IPS-15b (cell line): ENCODE measurements around the gene DUSP23.

Source experiments
- H3K27me3 ChIP-seq: one replicate; pipeline ENCODE4 v1.6.1; 2013; ENCODE audit warnings: low read length; ENCODE audit not compliant: control insufficient read depth, insufficient read depth
- H3K36me3 ChIP-seq: one replicate; pipeline ENCODE4 v1.6.1; 2013; ENCODE audit warnings: low read length; ENCODE audit not compliant: control insufficient read depth, insufficient read depth
- H3K4me1 ChIP-seq: one replicate; pipeline ENCODE4 v1.6.1; 2013; ENCODE audit warnings: mild to moderate bottlenecking, low read length; ENCODE audit not compliant: control insufficient read depth, insufficient read depth
- H3K4me3 ChIP-seq: one replicate; pipeline ENCODE4 v1.5.1; 2013; ENCODE audit warnings: low read depth, low read length
- H3K9ac ChIP-seq: one replicate; pipeline ENCODE4 v1.6.1; 2013; ENCODE audit warnings: low read depth, mild to moderate bottlenecking, low read length
- H3K9me3 ChIP-seq: one replicate; pipeline ENCODE4 v1.6.1; 2013; ENCODE audit warnings: mild to moderate bottlenecking, low read length; ENCODE audit not compliant: control insufficient read depth, insufficient read depth

DUSP23 gene

DNA sequence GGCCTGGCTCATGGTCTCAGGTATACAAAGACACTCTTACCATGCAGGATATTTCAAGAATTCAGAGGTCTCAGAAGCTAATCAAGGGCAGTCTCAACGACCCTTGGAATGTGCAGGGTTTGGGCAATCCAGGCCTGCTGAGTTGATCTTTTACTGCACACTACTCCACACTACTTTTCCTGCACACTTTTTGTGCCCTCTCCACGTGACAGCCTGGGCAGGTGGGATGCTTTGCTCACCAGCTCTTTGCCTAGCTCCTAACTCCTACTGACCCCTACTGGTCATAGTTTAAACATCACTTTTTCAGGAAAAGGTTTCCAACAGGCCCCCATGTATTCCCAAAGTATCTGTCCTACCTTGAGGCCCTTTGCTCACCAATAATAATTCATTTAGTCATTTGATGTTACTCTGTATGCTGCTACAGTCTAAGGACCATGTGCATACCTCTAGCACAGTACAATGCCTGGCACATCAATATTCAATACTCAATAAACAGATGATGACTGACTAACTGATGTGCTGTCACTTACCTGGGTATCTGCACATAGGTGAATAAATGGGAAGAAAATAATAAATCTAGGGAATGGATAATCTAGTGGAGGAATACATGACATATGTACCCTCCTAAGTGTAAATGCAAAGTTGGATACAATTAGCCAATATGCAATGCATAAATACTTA lies 9.6 kb downstream of the DUSP23 start:
- peaks cover 2% of the 10 kb centered on the region for H3K27me3 ChIP-seq
- H3K4me3 ChIP-seq: no peak overlapping the region
- H3K4me1 ChIP-seq: no peaks in the 10 kb centered on the region
- no peaks in the 10 kb centered on the region for H3K36me3 ChIP-seq
- H3K9ac ChIP-seq: no peak overlapping the region
- no peaks in the 10 kb centered on the region for H3K9me3 ChIP-seq

DNA sequence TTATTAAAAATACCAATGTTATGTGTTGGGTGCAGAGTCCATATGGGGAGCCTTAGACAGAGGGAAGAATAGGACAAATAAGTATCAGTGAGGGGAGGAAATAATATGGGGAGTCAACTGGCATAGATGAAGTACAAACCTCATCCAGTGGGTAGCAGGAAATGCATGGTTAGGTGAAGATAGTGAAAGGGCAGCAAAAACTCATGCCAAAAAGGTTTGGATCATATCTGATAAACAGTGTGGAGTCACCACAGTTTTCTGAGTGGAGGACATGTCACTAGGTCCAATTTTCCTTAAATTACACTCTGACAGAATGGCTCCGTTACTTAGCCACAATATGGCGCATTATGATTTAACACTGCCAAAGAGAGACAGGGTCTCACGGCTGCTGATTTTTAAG lies 10.3 kb downstream of the DUSP23 start:
- no peak overlapping the region for H3K4me3 ChIP-seq
- no peaks in the 10 kb centered on the region for H3K4me1 ChIP-seq
- peaks cover 6% of the 10 kb centered on the region for H3K27me3 ChIP-seq
- H3K9me3 ChIP-seq: no peaks in the 10 kb centered on the region
- H3K9ac ChIP-seq: no peak overlapping the region
- H3K36me3 ChIP-seq: no peaks in the 10 kb centered on the region

DNA sequence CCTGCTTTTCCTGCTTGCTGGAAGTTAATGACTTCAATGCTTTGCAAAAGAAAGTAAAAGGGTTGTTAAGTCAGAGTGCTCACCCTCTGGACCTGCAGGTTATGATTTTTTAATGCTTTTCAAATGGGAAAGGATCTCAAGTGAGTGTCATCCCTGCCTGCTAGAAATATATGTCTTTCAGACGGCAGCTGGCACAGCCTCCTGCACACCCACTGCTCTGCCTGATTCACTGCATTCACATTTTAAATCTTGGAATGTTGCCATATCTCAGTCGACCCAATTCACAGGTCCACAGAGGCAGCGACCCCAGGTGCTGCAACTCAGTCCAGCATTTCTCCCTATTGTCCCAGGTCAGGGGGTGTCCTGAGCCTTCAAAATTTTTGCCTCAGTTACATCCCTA lies 10.7 kb downstream of the DUSP23 start:
- Histone ChIP-seq H3K36me3 (no peaks in the 10 kb centered on the region), H3K9me3 (no peaks in the 10 kb centered on the region), H3K27me3 (peaks cover 6% of the 10 kb centered on the region), H3K4me1 (no peaks in the 10 kb centered on the region), H3K4me3 (no peak overlapping the region), H3K9ac (no peak overlapping the region)

DNA sequence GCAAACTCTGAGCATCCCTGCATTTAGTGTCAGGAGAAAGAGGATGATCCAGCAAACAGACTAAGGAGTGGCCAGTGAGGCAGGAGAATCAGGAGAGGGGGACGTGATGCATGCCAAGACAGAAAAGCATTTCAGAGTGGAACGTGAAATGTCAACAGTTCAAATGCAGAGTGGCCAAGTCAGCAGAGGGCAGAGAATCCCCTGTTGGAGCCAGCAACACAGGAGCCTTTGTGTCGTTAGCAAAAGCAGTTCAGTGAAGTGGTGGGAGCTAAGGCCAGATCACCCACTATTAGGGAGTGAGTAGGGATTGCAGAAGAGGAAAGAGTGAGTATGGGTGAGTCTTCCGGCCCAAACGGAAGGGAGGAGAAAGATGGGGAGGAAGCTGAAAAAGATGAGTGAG lies 14.8 kb downstream of the DUSP23 start:
- no peaks in the 10 kb centered on the region for H3K4me1 ChIP-seq
- H3K9ac ChIP-seq: no peak overlapping the region
- no peak overlapping the region for H3K4me3 ChIP-seq
- no peaks in the 10 kb centered on the region for H3K9me3 ChIP-seq
- no peaks in the 10 kb centered on the region for H3K36me3 ChIP-seq
- peaks cover 7% of the 10 kb centered on the region for H3K27me3 ChIP-seq

DNA sequence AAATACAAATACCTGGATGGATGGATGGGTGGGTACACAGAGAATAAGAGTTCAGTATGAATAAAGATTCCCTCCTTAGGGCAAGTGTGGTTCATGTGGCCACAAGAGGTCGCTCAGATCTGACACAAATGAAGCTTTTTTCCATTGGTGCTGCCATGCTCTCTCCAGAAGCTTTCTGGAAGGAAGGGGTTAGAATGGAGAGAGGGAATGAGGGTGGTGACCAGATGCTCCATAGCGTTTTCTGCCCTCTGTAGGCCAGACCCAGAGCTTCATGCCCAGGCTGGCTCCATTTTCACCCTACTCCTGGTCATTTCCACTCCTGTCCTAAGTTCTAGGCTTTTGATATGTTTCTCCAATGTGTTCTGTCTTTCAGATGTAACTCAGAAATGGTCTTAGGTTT lies 18.1 kb downstream of the DUSP23 start:
- Histone ChIP-seq H3K9ac (no peak overlapping the region), H3K27me3 (peaks cover 7% of the 10 kb centered on the region), H3K4me3 (no peak overlapping the region), H3K36me3 (no peaks in the 10 kb centered on the region), H3K4me1 (no peaks in the 10 kb centered on the region), H3K9me3 (no peaks in the 10 kb centered on the region)

DNA sequence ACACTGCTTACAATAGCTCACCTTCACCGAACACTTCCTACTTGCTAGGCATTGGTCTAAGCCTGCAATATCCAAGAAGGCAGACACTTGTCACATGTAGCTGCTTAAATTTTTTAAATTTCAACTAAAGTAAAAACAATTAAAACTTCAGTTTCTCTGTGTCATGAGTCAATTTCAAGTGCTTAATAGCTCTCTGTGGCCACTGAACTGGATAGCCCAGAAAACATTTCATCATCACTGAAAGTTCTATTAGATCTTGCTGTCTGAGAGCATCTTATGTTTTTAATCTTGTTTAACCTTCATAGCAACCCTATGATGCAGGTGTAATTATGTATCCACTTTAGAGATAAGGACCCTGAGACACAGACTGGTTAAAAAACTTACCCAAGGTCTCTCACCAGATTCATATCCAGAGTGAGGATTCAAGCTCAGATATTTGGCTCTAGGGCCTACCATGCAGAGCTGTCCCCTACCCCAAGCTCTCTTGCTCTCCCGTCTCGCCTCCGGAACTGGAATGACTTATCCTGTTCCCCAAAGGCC lies 18.8 kb downstream of the DUSP23 start:
- no peaks in the 10 kb centered on the region for H3K36me3 ChIP-seq
- no peaks in the 10 kb centered on the region for H3K4me1 ChIP-seq
- no peak overlapping the region for H3K9ac ChIP-seq
- H3K9me3 ChIP-seq: no peaks in the 10 kb centered on the region
- peaks cover 7% of the 10 kb centered on the region for H3K27me3 ChIP-seq
- no peak overlapping the region for H3K4me3 ChIP-seq

DNA sequence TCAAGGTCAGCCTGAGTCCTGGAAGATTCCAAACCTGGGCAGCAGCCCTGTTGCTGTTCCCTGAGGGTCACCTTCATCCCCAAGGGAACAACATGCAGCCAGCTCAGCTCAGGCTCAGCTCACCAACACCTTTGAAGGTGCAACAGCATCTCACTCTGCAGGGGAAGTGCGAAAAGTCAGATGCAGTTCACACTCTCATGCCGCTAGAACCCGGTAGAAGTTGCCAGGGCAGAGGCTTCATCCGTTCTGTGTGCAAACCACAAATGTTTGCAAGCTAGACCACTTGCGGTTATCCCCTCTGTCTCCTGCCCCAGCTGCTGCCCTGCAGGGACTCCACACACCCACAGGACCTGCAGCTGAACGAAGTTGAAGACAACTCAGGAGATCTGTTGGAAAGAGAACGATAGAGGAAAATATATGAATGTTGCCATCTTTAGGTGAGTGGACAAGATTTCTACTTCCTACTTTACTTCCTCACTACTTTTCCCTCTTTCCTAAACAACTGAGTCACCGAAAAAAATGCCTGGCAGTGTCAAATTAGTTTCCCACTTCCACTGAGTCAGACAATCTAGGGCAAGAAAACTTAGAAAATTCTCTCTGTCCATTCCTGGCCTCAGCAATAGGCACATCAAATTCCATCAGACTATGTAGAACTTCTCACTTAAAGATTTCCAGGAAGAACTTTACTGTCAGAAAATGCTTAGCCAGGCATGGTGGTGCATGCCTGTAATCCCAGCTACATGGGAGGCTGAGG lies 19.6 kb downstream of the DUSP23 start:
- Histone ChIP-seq H3K9me3 (no peaks in the 10 kb centered on the region), H3K36me3 (no peaks in the 10 kb centered on the region), H3K9ac (no peak overlapping the region), H3K4me1 (no peaks in the 10 kb centered on the region), H3K4me3 (no peak overlapping the region), H3K27me3 (peaks cover 7% of the 10 kb centered on the region)

DNA sequence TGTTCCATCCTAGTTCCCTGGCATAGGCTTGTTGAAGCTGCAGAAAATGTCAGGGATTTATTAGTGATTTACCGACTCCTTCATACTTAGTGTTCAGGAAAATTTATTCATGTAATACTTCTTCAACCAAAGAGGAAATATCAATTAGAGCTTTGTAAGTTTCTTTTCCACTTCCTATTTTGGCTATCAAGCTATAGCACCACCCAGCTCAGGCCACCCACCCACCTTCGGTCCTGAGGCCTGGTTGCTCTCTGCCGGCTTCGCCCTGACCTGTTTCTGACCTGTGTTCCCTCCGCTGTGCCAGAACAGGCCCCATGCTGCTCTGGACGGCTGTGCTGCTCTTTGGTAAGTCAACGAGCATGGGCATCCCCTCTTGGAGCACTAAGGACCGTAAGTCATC lies 21.3 kb downstream of the DUSP23 start, which contains the start of gene FCRL6:
TSS of gene FCRL6 (plus strand) at position 250 of the 400 bp plus-strand sequence. CDS start at position 315, 65 bp downstream.
- no peaks in the 10 kb centered on the region for H3K36me3 ChIP-seq
- no peak within 1 kb of the TSS for H3K4me3 ChIP-seq
- H3K9me3 ChIP-seq: no peaks in the 10 kb centered on the region
- no peaks in the 10 kb centered on the region for H3K27me3 ChIP-seq
- H3K4me1 ChIP-seq: no peaks in the 10 kb centered on the region
- H3K9ac ChIP-seq: no peak within 1 kb of the TSS

DNA sequence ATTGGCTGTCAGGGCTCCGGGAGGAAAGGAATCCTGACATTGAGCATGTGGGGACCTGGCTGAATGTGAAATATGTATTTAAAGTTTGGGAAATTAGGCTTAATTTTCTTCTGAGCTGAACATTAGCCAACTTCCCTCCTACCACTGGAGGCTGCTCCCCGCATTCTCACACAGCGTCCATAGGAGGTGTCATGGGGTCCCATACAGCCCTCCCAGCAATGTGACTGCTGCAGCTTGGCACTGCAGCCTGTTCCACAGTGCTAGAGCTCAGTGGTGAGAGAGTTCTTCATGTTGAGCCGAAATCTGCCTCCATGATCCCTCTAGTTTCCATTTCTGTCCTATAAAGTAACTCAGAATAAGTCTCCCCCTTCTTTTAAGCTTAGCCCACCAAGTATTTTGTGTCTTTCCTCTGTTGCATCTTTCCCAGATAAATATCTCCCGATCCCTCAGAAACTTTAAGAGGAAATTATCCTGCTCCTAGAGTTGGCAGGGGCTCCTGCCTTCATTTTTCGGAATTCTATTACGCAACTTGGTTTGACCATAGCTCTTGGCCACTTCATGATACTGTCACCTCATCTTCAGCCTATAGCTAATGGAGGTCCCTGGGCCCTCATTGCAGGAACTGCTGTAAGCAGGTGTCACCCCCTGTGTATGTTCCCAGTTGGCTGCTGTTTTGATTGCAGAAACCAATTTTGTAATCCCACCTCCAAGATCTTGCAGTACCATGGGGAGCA lies 23.4 kb downstream of the DUSP23 start:
- H3K9ac ChIP-seq: no peak overlapping the region
- no peak overlapping the region for H3K4me3 ChIP-seq
- no peaks in the 10 kb centered on the region for H3K4me1 ChIP-seq
- H3K36me3 ChIP-seq: no peaks in the 10 kb centered on the region
- no peaks in the 10 kb centered on the region for H3K27me3 ChIP-seq
- no peaks in the 10 kb centered on the region for H3K9me3 ChIP-seq

DNA sequence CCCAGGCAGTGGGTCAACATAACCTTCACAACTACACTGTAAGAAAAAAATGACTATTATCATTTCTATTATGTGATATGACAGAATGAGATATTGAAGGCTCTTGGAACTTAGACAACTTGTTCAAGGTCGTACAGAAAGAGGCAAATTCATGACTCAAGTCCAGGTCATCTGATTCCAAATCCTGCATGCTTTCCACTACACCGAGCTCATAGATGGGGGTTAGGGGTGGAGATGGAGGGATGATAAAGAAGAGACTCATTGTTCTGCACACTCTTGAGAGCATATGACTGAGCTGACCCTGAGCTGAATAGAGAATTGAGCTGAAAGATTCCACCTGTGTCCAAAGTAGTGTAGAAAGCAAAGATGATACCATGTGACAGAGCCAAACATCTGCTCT lies 24.2 kb downstream of the DUSP23 start:
- Histone ChIP-seq H3K4me3 (no peak overlapping the region), H3K9ac (no peak overlapping the region), H3K9me3 (no peaks in the 10 kb centered on the region), H3K36me3 (no peaks in the 10 kb centered on the region), H3K4me1 (no peaks in the 10 kb centered on the region), H3K27me3 (no peaks in the 10 kb centered on the region)

DNA sequence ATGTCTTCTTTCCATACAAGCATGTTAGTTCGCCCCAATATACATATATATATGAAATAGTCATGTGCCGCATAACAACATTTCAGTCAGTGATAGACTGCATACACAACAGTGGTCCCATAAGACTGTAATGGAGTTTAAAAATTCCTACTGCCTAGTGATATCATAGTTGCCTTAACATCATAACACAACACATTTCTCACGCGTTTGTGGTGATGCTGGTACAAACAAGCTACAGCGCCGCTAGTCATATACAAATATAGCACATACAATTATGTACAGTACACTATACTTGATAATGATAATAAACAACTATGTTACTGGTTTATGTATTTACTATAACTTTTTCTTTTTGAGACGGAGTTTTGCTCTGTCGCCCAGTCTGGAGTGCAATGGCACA lies 35.2 kb downstream of the DUSP23 start:
- no peak overlapping the region for H3K4me3 ChIP-seq
- H3K27me3 ChIP-seq: peaks cover 6% of the 10 kb centered on the region
- no peak overlapping the region for H3K9ac ChIP-seq
- H3K4me1 ChIP-seq: no peaks in the 10 kb centered on the region
- no peaks in the 10 kb centered on the region for H3K36me3 ChIP-seq
- no peaks in the 10 kb centered on the region for H3K9me3 ChIP-seq
